Activated T-helper 1 cell treated with anti-CD3 and anti-CD28 coated beads, Interleukin-12 subunit alpha, Interleukin-12 subunit beta, Interleukin-2, Interleukin-4 antibody, amounts not matched to agents 30 ng/mL and 10 ng/mL and 1 ng/mL, durations not matched to agents 14 hours and 24 hours and 36 hours (primary cell): Measurements from ENCODE around the gene EWSR1. TPM values are rescaled to one million over a fixed set of nuclear protein-coding genes. Genes with fewer than 3 reads are reported as not detected.
"Not testable (repeated sequence)": the region's sequence is repeated elsewhere in the genome, so short reads cannot be mapped to it uniquely, and the experiment has no call there.

Experiments used
- DNase-seq: peaks from one replicate; pipeline ENCODE4 v3.0.0; 2021; ENCODE audit warnings: low spot score
- H3K27ac Mint-ChIP-seq: one replicate; pipeline ENCODE4 v1.8.0; 2021; ENCODE audit warnings: mild to moderate bottlenecking, mixed read lengths
- H3K27me3 Mint-ChIP-seq: one replicate; pipeline ENCODE4 v1.8.0; 2022; ENCODE audit warnings: mild to moderate bottlenecking, moderate library complexity, mixed read lengths; ENCODE audit not compliant: insufficient read depth
- H3K36me3 Mint-ChIP-seq: one replicate; pipeline ENCODE4 v1.8.0; 2021; ENCODE audit warnings: low read depth, mixed read lengths
- H3K4me1 Mint-ChIP-seq: one replicate; pipeline ENCODE4 v1.8.0; 2021; ENCODE audit warnings: low read depth, mixed read lengths
- H3K4me3 Mint-ChIP-seq: one replicate; pipeline ENCODE4 v1.8.0; 2021; ENCODE audit warnings: mild to moderate bottlenecking, moderate library complexity, mixed read lengths
- H3K9me3 Mint-ChIP-seq: one replicate; pipeline ENCODE4 v1.8.0; 2021; ENCODE audit warnings: mixed read lengths
- intact Hi-C: fragments of 100-400 bp; cut with micrococcal nuclease; formaldehyde crosslinking; loops from one replicate; pipeline ENCODE4 v1.15.1; 2024
- total RNA-seq: library from RNA; stranded (reverse); gene quantifications from 2 replicates; pipeline ENCODE4 v1.2.3, GENCODE V29; 2022

The EWSR1 gene, protein sequence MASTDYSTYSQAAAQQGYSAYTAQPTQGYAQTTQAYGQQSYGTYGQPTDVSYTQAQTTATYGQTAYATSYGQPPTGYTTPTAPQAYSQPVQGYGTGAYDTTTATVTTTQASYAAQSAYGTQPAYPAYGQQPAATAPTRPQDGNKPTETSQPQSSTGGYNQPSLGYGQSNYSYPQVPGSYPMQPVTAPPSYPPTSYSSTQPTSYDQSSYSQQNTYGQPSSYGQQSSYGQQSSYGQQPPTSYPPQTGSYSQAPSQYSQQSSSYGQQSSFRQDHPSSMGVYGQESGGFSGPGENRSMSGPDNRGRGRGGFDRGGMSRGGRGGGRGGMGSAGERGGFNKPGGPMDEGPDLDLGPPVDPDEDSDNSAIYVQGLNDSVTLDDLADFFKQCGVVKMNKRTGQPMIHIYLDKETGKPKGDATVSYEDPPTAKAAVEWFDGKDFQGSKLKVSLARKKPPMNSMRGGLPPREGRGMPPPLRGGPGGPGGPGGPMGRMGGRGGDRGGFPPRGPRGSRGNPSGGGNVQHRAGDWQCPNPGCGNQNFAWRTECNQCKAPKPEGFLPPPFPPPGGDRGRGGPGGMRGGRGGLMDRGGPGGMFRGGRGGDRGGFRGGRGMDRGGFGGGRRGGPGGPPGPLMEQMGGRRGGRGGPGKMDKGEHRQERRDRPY
- total RNA-seq = 454 and 463 TPM in 2 replicates

DNA sequence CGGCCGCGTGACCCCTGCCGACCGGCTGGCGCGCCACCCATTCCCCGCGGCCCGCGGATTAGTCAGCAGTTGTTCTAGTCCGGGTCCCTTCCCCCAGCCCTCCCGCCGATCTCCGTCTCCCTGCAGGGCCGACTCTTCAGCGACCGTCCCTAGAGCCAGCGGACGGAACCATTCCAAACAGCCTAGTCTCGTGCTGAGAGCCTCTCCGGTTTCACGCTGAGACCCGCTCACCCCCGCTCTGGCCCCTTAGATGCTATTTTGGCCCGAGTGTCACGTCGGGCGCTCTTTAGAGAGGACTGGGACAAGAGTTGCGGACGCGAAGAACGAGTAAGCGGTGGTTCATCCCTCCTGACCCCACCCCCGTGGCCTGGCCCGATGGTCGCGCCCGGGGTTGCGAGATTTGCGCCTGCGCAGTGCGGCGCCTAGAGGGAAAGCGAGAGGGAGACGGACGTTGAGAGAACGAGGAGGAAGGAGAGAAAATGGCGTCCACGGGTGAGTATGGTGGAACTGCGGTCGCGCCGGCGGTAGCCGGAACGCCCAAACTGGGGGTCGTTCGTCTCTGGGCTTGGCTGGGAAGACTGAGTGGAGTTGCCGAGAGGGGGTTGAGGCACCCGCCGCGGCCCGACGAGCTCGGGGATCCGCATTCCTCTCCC, at the start of gene EWSR1, which contains the start of gene RHBDD3:
Gene EWSR1 (plus strand): TSS at position 411 of the 653 bp plus-strand sequence. CDS start 69 bp downstream, at position 480.
Gene RHBDD3 (minus strand): TSS at position 124 of the 653 bp plus-strand sequence. CDS start 2,355 bp downstream, outside the sequence.
- peaks cover 48% of the 10 kb centered on the region for H3K36me3 Mint-ChIP-seq
- H3K27ac Mint-ChIP-seq = peak within 1 kb of the TSS; percentile 99
- H3K27me3 Mint-ChIP-seq = no peaks in the 10 kb centered on the region
- H3K4me1 Mint-ChIP-seq = peaks cover 50% of the 10 kb centered on the region
- peak within 1 kb of the TSS; percentile 96 for H3K4me3 Mint-ChIP-seq
- DNase-seq = peak; percentile 97
- intact Hi-C loops = loop anchor here (2.0 to 10.0 kb wide), 5 partner anchors 361 to 1349 kb away; partner anchors contain the start of genes CCDC117, PITPNB, UQCR10 and ZMAT5
- no peaks in the 10 kb centered on the region for H3K9me3 Mint-ChIP-seq

DNA sequence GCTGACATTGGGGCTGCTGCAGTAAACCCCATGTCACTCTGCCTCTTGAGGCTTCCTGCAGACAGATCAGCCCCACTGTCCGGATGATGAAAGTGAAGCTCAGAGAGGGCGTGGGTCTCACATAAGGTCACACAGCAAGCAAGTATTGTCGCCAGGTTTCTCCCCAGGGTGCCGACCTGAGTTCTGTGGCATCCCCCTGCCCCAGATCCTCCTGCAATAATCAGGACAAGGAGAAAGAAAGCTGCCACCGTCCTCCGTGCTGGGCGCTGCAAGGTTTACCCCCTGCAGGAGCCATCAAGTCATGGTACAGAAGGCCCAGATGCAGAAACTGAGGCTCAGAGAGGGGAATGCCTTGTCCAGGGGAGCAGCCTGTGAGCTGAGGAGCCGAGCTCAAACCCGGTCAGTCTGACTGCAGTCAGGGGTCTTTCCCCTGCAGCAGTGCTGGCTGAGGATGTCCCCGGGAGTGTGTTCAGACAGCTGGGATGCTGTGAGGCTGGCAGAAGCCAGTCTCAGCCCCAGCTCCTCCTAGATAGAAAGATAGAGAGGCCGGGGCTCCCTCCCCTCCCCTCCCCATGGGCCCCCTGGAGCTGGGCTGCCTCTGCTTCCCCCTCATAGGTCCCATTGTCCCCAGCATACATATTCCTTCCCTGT, 49.2 kb upstream of the EWSR1 start:
- H3K36me3 Mint-ChIP-seq = no peaks in the 10 kb centered on the region
- no peak for DNase-seq
- no peak overlapping the region for H3K27ac Mint-ChIP-seq
- H3K27me3 Mint-ChIP-seq = peaks cover 4% of the 10 kb centered on the region
- no peaks in the 10 kb centered on the region for H3K9me3 Mint-ChIP-seq
- no peaks in the 10 kb centered on the region for H3K4me1 Mint-ChIP-seq
- no peak overlapping the region for H3K4me3 Mint-ChIP-seq
- intact Hi-C loops = no loop called here

DNA sequence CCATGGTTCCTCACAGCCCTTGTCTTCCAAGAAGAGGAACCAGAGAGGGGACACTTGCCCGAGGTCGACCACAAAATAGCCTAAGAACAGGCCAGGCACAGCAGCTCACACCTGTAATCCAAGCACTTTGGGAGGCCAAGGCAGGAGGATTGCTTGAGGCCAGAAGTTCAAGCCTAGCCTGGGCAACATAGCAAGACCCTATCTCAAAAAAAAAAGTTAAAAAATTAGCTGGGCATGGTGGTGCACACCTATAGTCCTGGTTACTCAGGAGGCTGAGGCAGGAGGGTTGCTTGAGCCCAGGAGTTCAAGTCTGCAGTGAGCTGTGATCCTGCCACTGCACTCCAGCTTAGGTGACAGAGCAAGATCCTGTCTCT, 48.7 kb upstream of the EWSR1 start:
- H3K4me1 Mint-ChIP-seq, H3K27ac Mint-ChIP-seq, H3K4me3 Mint-ChIP-seq, H3K27me3 Mint-ChIP-seq, intact Hi-C loops, DNase-seq, H3K36me3 Mint-ChIP-seq, H3K9me3 Mint-ChIP-seq: not testable (repeated sequence)

DNA sequence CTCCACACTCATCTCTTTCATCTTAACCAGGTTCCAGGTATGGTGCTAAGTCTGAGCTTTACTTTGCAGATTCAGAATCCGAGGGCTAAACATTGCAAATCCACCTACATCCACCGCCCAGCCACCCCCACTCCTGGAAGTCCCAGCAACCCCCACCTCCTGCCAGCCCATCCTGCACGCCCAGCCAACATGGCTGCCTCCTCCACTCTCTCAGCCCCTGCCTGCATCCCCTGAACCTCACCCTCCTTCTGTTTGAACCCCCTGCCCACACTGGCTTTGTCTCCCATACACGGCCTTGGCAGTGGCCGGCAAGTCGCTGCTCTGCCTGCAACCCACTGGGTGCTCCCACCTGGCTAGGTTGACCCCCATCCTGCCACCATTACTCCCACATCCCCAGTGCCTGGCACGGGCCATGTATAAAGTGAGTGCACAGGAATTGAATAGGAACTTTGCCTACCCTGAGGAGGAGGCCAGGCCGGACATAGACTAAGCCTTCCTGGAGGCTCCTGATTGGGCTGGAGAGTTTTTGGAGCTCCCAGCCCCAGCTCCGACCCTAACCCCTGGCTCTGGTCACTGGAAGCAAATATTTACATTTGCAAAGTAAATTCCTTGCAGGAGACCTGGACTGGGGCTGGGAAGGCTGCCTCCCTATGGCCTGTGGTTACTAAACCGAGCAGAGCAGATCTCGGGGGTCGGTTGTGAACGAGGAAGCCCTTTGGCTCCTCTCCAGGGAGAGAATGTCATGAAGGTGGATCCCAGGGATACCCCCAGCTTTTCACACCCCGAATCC, 48.0 kb upstream of the EWSR1 start:
- H3K27me3 Mint-ChIP-seq = no peaks in the 10 kb centered on the region
- no peak for DNase-seq
- H3K36me3 Mint-ChIP-seq = no peaks in the 10 kb centered on the region
- no peaks in the 10 kb centered on the region for H3K4me1 Mint-ChIP-seq
- no peak overlapping the region for H3K4me3 Mint-ChIP-seq
- no peak overlapping the region for H3K27ac Mint-ChIP-seq
- intact Hi-C loops = no loop called here
- H3K9me3 Mint-ChIP-seq = no peaks in the 10 kb centered on the region

DNA sequence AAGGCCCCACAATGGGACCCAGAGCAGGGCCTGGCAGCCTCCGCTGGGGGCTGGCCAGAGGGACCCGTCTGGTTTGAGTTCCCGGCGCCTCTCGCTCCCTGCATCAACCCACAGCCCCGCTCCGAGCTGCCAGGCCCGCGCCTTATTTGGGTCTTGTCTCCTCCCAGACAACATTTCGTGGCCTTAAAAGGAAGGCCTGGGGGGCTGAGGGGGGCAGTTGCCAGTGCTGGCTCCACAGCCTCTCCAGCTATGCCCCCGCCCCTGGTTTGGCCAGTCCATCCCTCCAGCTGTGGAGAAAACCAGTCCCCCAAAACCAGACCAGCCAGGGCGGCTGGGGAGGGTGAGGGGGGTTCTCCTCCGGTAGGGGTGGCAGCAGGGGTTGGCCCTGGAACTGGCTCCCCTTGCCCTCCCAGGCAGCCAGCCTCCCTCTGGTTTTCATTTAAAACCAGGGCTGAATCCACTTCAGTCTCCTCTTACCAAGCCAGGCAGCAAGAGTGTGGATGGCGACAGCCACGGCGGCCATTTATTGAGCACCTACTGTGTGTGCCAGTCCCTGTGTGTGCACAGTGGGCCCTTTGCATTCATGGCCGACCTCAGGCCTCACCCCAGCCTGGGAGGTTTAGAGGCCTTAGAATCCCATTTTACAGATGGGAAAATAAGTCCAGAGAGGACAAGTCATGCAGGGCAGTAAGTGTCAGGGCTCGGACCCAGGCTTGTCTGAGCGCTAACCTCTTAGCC, 43.8 kb upstream of the EWSR1 start:
- intact Hi-C loops = no loop called here
- Mint-ChIP-seq H3K9me3 (no peaks in the 10 kb centered on the region), H3K27ac (no peak overlapping the region)

DNA sequence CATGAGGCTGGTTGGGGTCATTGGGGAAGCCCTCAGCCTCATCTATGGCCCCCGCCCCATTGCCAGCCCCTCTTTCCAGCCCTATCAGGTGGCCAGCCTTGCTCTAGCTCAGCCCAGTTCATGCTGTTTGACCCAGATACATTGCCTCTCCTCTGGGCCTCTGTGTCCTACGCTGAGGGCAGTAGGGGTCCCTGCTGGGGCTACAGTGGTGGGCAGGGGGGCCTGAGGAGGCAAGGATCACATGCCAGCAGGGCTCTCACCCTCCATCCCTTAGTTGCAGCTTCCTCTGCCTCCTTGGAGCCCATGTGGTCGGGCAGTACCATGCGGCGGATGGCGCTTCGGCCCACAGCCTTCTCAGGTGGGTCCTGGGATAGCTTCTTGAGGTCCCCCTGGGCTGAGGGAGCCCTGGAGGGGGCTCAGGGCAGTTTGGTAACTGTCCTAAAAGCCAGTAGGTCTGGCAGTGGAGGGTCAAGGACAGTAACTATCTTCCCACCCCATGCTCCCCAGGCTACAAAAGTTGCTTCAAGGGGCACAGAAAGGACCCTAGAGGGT, 43.1 kb upstream of the EWSR1 start:
- Mint-ChIP-seq H3K4me3 (no peak overlapping the region), H3K9me3 (no peaks in the 10 kb centered on the region), H3K4me1 (no peaks in the 10 kb centered on the region), H3K27me3 (peaks cover 2% of the 10 kb centered on the region), H3K36me3 (no peaks in the 10 kb centered on the region), H3K27ac (no peak overlapping the region)
- no peak for DNase-seq
- intact Hi-C loops = no loop called here

More for the DNA sequence above, 43.8 kb upstream of the EWSR1 start:
- Mint-ChIP-seq H3K27me3 (peaks cover 2% of the 10 kb centered on the region), H3K4me3 (no peak overlapping the region), H3K4me1 (no peaks in the 10 kb centered on the region), H3K36me3 (no peaks in the 10 kb centered on the region)
- no peak for DNase-seq

DNA sequence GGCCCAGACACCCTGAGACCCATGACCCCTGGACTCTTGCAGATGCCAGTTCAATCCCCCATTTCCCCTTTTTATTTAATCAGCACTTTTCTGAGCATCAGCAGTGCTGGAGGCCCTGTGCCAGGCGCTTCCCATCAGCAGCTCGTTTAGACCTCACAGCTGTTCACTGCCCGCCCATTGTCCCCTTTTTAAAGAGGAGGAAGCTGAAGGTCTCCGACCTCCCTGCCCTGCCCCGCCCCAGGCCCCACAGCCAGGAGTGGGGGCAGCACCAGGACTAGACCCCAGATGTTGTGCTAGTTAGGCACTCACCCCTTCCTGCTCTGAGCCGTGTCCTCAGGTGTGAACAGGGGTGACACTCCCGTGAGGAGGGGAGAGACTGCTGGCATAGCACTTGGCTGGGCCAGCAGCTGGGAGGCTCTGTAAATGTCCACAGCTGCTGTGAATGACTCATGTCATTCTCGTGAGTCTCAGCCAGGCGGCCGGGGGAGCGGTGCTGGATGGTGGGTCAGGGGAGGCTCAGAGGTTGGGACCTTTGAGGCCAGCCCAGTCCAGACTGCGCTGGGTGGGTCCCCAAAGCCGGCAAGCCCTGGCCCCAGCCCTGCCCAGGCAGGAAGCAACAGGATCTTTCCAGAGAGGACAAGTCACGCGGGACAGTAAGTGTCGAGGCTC, 42.5 kb upstream of the EWSR1 start:
- Mint-ChIP-seq H3K27me3 (peaks cover 2% of the 10 kb centered on the region), H3K4me1 (no peaks in the 10 kb centered on the region), H3K36me3 (no peaks in the 10 kb centered on the region), H3K9me3 (no peaks in the 10 kb centered on the region), H3K27ac (no peak overlapping the region), H3K4me3 (no peak overlapping the region)
- intact Hi-C loops = no loop called here
- DNase-seq = no peak

DNA sequence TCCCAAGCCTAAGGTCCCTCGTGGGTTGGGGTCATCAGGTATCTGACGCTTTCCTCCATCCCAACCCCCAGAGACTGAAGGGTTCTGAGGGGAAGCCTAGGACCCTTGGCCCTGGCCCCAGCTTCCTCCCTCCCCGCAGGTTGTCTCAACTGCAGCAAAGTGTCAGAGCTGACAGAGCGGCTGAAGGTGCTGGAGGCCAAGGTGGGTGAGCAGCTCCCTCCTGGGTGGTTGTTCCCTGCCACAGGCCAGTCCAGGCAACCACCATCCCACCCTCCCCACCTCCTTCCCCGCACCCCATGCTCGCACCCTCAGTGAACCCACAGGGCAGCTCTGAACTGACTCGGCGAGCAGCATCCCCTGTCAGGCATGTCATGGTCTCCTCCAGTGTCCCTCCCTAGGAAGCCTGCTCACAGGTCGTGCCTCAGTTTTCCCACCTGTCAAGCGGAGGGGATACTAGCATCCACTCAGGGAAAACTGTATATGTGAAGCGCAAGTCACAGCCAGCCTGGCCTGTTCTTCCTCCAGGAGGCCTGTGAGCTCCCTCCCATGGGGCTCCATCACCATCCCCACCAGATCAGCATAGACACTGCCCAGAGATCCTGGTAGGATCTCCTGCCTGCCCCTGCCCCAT, 41.6 kb upstream of the EWSR1 start:
- peaks cover 2% of the 10 kb centered on the region for H3K27me3 Mint-ChIP-seq

DNA sequence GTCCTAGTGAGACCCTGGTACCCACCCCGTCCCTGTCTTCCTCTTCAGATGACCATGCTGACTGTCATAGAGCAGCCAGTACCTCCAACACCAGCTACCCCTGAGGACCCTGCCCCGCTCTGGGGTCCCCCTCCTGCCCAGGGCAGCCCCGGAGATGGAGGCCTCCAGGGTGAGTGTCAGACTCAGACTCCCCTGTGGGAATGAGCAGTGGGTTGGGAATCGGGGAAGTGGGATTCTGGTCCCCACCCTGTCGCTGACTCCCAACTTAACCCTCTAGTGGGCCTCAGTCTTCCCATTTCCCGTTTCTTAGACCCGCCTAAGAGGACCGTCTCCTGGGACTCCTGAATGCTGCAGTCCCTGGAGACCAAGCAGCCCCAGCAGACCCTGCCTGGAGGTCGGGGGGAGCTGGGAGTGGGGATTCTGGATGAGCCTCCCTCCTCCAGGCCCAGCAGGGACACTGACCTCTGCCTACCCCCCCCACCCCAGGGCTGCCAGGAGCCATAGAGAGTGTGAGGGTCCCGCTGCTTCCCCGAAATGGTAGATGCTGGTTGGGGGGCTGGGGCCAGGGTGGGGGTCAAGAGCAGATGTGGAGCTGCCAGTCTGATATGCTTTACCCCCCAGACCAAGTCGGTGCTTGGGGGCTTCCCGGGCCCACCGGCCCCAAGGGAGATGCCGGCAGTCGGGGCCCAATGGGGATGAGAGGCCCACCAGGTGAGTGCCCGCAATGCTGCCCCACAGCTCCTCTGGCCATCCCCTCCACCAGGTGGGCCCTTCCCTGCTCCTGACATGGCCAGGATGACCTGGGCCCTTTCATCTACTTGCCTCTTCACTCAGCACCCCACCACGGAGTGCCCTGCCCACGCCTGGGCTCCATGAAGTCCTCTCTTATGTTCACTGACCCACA, 36.8 kb upstream of the EWSR1 start:
- intact Hi-C loops = no loop called here
- peaks cover 2% of the 10 kb centered on the region for H3K27me3 Mint-ChIP-seq
- H3K36me3 Mint-ChIP-seq = no peaks in the 10 kb centered on the region
- peaks cover 5% of the 10 kb centered on the region for H3K9me3 Mint-ChIP-seq
- H3K4me1 Mint-ChIP-seq = no peaks in the 10 kb centered on the region
- no peak overlapping the region for H3K27ac Mint-ChIP-seq
- no peak for DNase-seq
- H3K4me3 Mint-ChIP-seq = no peak overlapping the region

More for the DNA sequence above, 41.6 kb upstream of the EWSR1 start:
- DNase-seq = no peak
- no peak overlapping the region for H3K4me3 Mint-ChIP-seq
- intact Hi-C loops = no loop called here
- H3K4me1 Mint-ChIP-seq = no peaks in the 10 kb centered on the region
- H3K9me3 Mint-ChIP-seq = no peaks in the 10 kb centered on the region
- H3K27ac Mint-ChIP-seq = no peak overlapping the region
- no peaks in the 10 kb centered on the region for H3K36me3 Mint-ChIP-seq
